A549 (cell line): ENCODE measurements around the gene CCDC83.

Experiments used
- BHLHE40 ChIP-seq: IDR thresholded peaks from 2 replicates; pipeline ENCODE4 v1.6.1; 2012; ENCODE audit warnings: low read depth, low read length, inconsistent platforms
- CHD4 ChIP-seq: fragments of 200-600 bp; sonication (generic); IDR thresholded peaks from 2 replicates; pipeline ENCODE4 v1.6.1; 2016; ENCODE audit warnings: antibody characterized with exemption, mild to moderate bottlenecking, borderline replicate concordance
- CTCF ChIP-seq: fragments of >200 bp; sonication (Bioruptor Twin); formaldehyde crosslinking; IDR thresholded peaks from 3 replicates; pipeline ENCODE4 v1.5.1; 2016
- ELK1 ChIP-seq: fragments of 150-350 bp; IDR thresholded peaks from 2 replicates; pipeline ENCODE4 v1.6.1; 2014; ENCODE audit warnings: low read depth, mild to moderate bottlenecking, low read length
- FOSB ChIP-seq: fragments of 250-450 bp; sonication (Bioruptor Pico); IDR thresholded peaks from 2 replicates; pipeline ENCODE4 v1.5.0; 2020; ENCODE audit warnings: mild to moderate bottlenecking, moderate library complexity
- FOSL2 ChIP-seq, 2 experiments: fragments of 450-650 bp in 1 of 2; fragments of >200 bp in 1 of 2; sonication (Bioruptor Twin) in 1 of 2; formaldehyde crosslinking; IDR thresholded peaks; 2 replicates each; pipeline versions ENCODE4 v1.5.0 to v1.6.1; 2016 to 2020; ENCODE audit warnings: mild to moderate bottlenecking in 1 of 2, moderate library complexity in 1 of 2
- GATA3 ChIP-seq: IDR thresholded peaks from 2 replicates; pipeline ENCODE4 v1.6.1; 2012; ENCODE audit warnings: borderline replicate concordance
- HDAC2 ChIP-seq: fragments of 200-600 bp; sonication (generic); IDR thresholded peaks from 2 replicates; pipeline ENCODE4 v1.6.1; 2016
- HES2 ChIP-seq: fragments of >200 bp; sonication (Bioruptor Twin); formaldehyde crosslinking; IDR thresholded peaks from 2 replicates; pipeline ENCODE4 v1.6.1; 2016
- MYC ChIP-seq: IDR thresholded peaks from 2 replicates; pipeline ENCODE4 v1.6.1; 2012; ENCODE audit warnings: mild to moderate bottlenecking, inconsistent platforms, low read length, improper control_type of control experiment, borderline replicate concordance
- PBX3 ChIP-seq: IDR thresholded peaks from 2 replicates; pipeline ENCODE4 v1.6.1; 2012
- POLR2A ChIP-seq: IDR thresholded peaks from 2 replicates; pipeline ENCODE4 v1.6.1; 2012; ENCODE audit warnings: mild to moderate bottlenecking, low read length
- SREBF2 ChIP-seq: fragments of 450-650 bp; IDR thresholded peaks from 2 replicates; pipeline ENCODE4 v1.6.1; 2014; ENCODE audit warnings: mild to moderate bottlenecking, moderate library complexity
- ZFP36 ChIP-seq: fragments of 450-650 bp; IDR thresholded peaks from 2 replicates; pipeline ENCODE4 v1.6.1; 2014; ENCODE audit warnings: borderline replicate concordance; ENCODE audit not compliant: partially characterized antibody

GRCh38 chr11:85898456-85898855, 43.3 kb downstream of the CCDC83 start:
- no peak for TF ChIP-seq CTCF
- TF ChIP-seq HES2, result no peak
- no peak for TF ChIP-seq BHLHE40
- TF ChIP-seq FOSL2 (IDR thresholded peaks at IDR 0.05), result no peak
- TF ChIP-seq FOSL2 (CRISPR knock-in tag; IDR thresholded peaks at IDR 0.05), result no peak
- no peak for TF ChIP-seq HDAC2
- TF ChIP-seq POLR2A, result no peak
- TF ChIP-seq CHD4, result no peak
- TF ChIP-seq ELK1, result no peak
- no peak for TF ChIP-seq MYC
- no peak for TF ChIP-seq PBX3
- no peak for TF ChIP-seq SREBF2
- no peak for TF ChIP-seq GATA3
- no peak for TF ChIP-seq FOSB (CRISPR knock-in tag)
- TF ChIP-seq ZFP36, result no peak
